Trophoblast cell (in vitro differentiated cells and primary cell): ENCODE results near the gene APOL1.
"Not testable (repeated sequence)": the region's sequence is repeated elsewhere in the genome, so short reads cannot be mapped to it uniquely, and the experiment has no call there.

ENCODE experiments used
- DNase-seq, 2 donors: peaks; one replicate each; pipeline ENCODE4 v3.0.0-alpha.2; 2016
- H2AFZ ChIP-seq: 2 replicates; pipeline ENCODE4 v1.6.1; 2013; ENCODE audit warnings: low read length, moderate library complexity, mild to moderate bottlenecking; ENCODE audit not compliant: insufficient read depth, poor library complexity
- H2AK5ac ChIP-seq: 2 replicates; pipeline ENCODE4 v1.6.1; 2013; ENCODE audit warnings: mild to moderate bottlenecking, low read length
- H2BK120ac ChIP-seq: 2 replicates; pipeline ENCODE4 v1.6.1; 2013; ENCODE audit warnings: low read length, mild to moderate bottlenecking, moderate library complexity; ENCODE audit not compliant: insufficient read depth, poor library complexity
- H2BK12ac ChIP-seq: 2 replicates; pipeline ENCODE4 v1.6.1; 2013; ENCODE audit warnings: mild to moderate bottlenecking, low read length, moderate library complexity
- H2BK5ac ChIP-seq: 2 replicates; pipeline ENCODE4 v1.6.1; 2013; ENCODE audit warnings: low read length, low read depth, moderate library complexity, mild to moderate bottlenecking; ENCODE audit not compliant: poor library complexity
- H3K14ac ChIP-seq: 2 replicates; pipeline ENCODE4 v1.6.1; 2013; ENCODE audit warnings: mild to moderate bottlenecking, low read length
- H3K18ac ChIP-seq: 2 replicates; pipeline ENCODE4 v1.6.1; 2013; ENCODE audit warnings: mild to moderate bottlenecking, low read length
- H3K23ac ChIP-seq: 2 replicates; pipeline ENCODE4 v1.6.1; 2013; ENCODE audit warnings: low read length
- H3K27ac ChIP-seq: 2 replicates; pipeline ENCODE4 v1.5.1; 2013; ENCODE audit warnings: low read depth, mild to moderate bottlenecking, inconsistent platforms, low read length, moderate library complexity
- H3K27me3 ChIP-seq: 2 replicates; pipeline ENCODE4 v1.6.1; 2013; ENCODE audit warnings: inconsistent platforms, mild to moderate bottlenecking, low read length, moderate library complexity; ENCODE audit not compliant: insufficient read depth
- H3K36me3 ChIP-seq, 2 experiments: 1 replicate in 1 of 2; 2 replicates in 1 of 2; pipeline ENCODE4 v1.6.1; 2013; ENCODE audit warnings: low read length in 2 of 2, mild to moderate bottlenecking in 2 of 2, moderate library complexity in 1 of 2; ENCODE audit not compliant: insufficient read depth in 2 of 2, control insufficient read depth in 1 of 2
- H3K4ac ChIP-seq: 2 replicates; pipeline ENCODE4 v1.6.1; 2013; ENCODE audit warnings: low read depth, mild to moderate bottlenecking, low read length, moderate library complexity
- H3K4me1 ChIP-seq, 2 experiments: 1 replicate in 1 of 2; 2 replicates in 1 of 2; pipeline ENCODE4 v1.6.1; 2013; ENCODE audit warnings: low read length in 2 of 2, mild to moderate bottlenecking in 2 of 2, moderate library complexity in 1 of 2; ENCODE audit not compliant: insufficient read depth in 2 of 2, control insufficient read depth in 1 of 2
- H3K4me2 ChIP-seq: 2 replicates; pipeline ENCODE4 v1.6.1; 2013; ENCODE audit warnings: inconsistent platforms, mild to moderate bottlenecking, low read length, moderate library complexity
- H3K4me3 ChIP-seq: 2 replicates; pipeline ENCODE4 v1.5.1; 2013; ENCODE audit warnings: mild to moderate bottlenecking, low read depth, low read length, inconsistent platforms
- H3K79me1 ChIP-seq: one replicate; pipeline ENCODE4 v1.6.1; 2013; ENCODE audit warnings: low read length
- H3K79me2 ChIP-seq: 2 replicates; pipeline ENCODE4 v1.6.1; 2013; ENCODE audit warnings: low read length, mild to moderate bottlenecking; ENCODE audit not compliant: control insufficient read depth, insufficient read depth, poor library complexity
- H3K9ac ChIP-seq: 2 replicates; pipeline ENCODE4 v1.6.1; 2013; ENCODE audit warnings: mild to moderate bottlenecking, low read length
- H3K9me3 ChIP-seq: 2 replicates; pipeline ENCODE4 v1.6.1; 2013; ENCODE audit warnings: low read depth, mild to moderate bottlenecking, control low read depth, inconsistent platforms, low read length; ENCODE audit not compliant: insufficient read depth
- H4K12ac ChIP-seq: 2 replicates; pipeline ENCODE4 v1.6.1; 2013; ENCODE audit warnings: low read depth, mild to moderate bottlenecking, low read length, moderate library complexity
- H4K8ac ChIP-seq: 2 replicates; pipeline ENCODE4 v1.6.1; 2013; ENCODE audit warnings: low read depth, mild to moderate bottlenecking, low read length, moderate library complexity
- H4K91ac ChIP-seq: one replicate; pipeline ENCODE4 v1.6.1; 2013; ENCODE audit warnings: low read depth, mild to moderate bottlenecking, low read length, moderate library complexity
- WGBS: extraction: QIAGEN DNeasy Blood & Tissue Kit; methylation state at CpG from one replicate; pipeline ENCODE4 v1.1.7; 2013; ENCODE audit warnings: missing lambda C conversion rate; ENCODE audit not compliant: insufficient read length, insufficient coverage; ENCODE audit errors: extremely low coverage; 5-methylcytosine and 5-hydroxymethylcytosine counted together

The APOL1 gene

DNA sequence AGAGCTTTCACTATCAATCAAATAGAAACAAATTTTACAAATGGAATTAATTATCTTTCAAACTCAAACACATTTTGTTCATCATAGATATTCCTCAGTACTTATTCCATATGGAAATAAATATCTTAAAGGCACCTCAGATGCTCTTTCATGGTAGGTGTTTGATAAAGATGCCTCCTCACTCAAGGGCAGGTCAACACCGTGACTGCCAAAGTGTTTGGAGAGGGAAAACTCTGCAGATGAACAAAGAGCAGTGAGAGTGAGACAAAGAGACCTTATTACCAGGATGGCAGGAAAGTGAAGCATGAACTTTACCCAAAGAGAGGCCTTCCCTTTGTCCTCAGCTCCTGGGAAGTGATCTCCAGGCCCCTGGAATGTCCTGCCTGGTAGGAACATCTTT, 24.6 kb upstream of the APOL1 start:
- H3K79me1 ChIP-seq, H3K18ac ChIP-seq, H2AK5ac ChIP-seq, H3K9ac ChIP-seq, H3K27me3 ChIP-seq, DNase-seq, H3K4ac ChIP-seq, H3K4me3 ChIP-seq, H4K8ac ChIP-seq, H3K79me2 ChIP-seq, H3K4me2 ChIP-seq, H4K12ac ChIP-seq, H2AFZ ChIP-seq, H2BK5ac ChIP-seq, H3K9me3 ChIP-seq, H3K23ac ChIP-seq, H3K4me1 ChIP-seq, H3K27ac ChIP-seq: not testable (repeated sequence)
- Histone ChIP-seq H2BK120ac (peak overlapping the region; percentile 3), H2BK12ac (peak overlapping the region; percentile 3), H4K91ac (peak overlapping the region; percentile 35), H3K14ac (peak overlapping the region; percentile 4), H3K36me3 (peaks cover 5 to 14% of the 10 kb centered on the region in 2 experiments)
- no CpG with 5 or more reads among the region's 1 CpG for WGBS

DNA sequence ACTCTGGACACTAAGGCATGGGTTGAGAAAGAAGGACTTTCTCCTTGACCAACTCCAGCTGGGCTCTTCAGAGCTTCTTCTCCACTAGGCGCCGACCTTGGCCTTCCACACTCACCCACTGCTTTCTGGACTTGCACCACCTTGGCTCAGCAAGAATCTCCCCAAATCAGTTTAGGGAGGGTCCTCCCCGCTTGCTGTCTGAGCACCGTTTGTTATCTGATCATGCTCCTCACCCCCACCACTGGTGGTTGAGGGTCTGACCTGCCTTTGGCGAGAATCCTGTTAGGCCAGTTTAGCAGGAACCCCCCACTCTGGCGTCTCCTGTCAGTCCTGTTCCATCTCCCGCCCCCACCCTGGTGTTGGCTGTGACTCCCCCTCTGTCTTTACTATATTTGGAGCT, 24.0 kb upstream of the APOL1 start:
- Histone ChIP-seq H2BK12ac (no peak overlapping the region), H3K27ac (peak overlapping the region; percentile 0), H3K4ac (no peak overlapping the region), H2AK5ac (no peak overlapping the region), H3K4me1 (peaks cover 7 to 9% of the 10 kb centered on the region in 2 experiments), H3K79me2 (no peaks in the 10 kb centered on the region), H3K4me3 (no peak overlapping the region), H3K27me3 (no peaks in the 10 kb centered on the region), H3K23ac (no peak overlapping the region), H3K79me1 (no peaks in the 10 kb centered on the region), H3K14ac (peak overlapping the region; percentile 4), H3K9me3 (peaks cover 2% of the 10 kb centered on the region), H2BK5ac (no peak overlapping the region), H3K36me3 (peaks cover 5 to 14% of the 10 kb centered on the region in 2 experiments), H3K4me2 (peak overlapping the region; percentile 30), H3K18ac (peak overlapping the region; percentile 57), H2BK120ac (peak overlapping the region; percentile 3), H4K91ac (no peak overlapping the region), H4K12ac (no peak overlapping the region), H3K9ac (no peak overlapping the region), H4K8ac (no peak overlapping the region), H2AFZ (no peak overlapping the region)
- WGBS, result no CpG with 5 or more reads among the region's 7 CpGs
- no peak for DNase-seq

DNA sequence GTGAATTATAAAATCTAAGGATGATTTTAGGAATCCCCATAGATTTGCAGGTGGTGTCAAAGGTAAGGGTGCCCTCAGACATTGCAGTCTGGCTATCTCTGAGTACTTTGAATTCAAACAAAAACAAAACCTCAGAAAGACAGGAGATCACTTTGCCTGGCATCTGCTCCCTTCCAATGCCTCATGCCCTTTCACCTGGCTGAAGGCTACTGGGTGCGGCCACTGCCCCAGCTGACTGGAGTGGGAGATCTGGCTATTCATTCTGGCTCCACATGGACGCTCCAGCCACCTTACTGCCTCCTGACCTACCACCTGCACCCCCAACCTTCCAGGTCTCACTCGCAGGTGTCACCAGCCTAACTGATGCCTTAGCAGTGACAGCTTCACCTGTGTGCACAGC, 23.3 kb upstream of the APOL1 start:
- not testable (repeated sequence) for H3K4me2 ChIP-seq, H2AK5ac ChIP-seq, H3K14ac ChIP-seq, H3K18ac ChIP-seq, H3K4ac ChIP-seq, H3K27me3 ChIP-seq, H3K9ac ChIP-seq, H2BK5ac ChIP-seq, H3K79me1 ChIP-seq, H2BK120ac ChIP-seq, H3K4me1 ChIP-seq, H4K8ac ChIP-seq, H3K4me3 ChIP-seq, H4K12ac ChIP-seq, H3K23ac ChIP-seq, DNase-seq, H4K91ac ChIP-seq, H3K27ac ChIP-seq, H2AFZ ChIP-seq, H2BK12ac ChIP-seq, H3K79me2 ChIP-seq, H3K9me3 ChIP-seq
- no CpG with 5 or more reads among the region's 3 CpGs for WGBS
- H3K36me3 ChIP-seq, result peaks cover 5 to 14% of the 10 kb centered on the region in 2 experiments

- not testable (repeated sequence) for H3K4me3 ChIP-seq
Measured at GRCh38 chr22:36231051-36231450, 21.9 kb upstream of the APOL1 start.

More at GRCh38 chr22:36231051-36231450, 21.9 kb upstream of the APOL1 start:
- not testable (repeated sequence) for H3K23ac ChIP-seq, H2AK5ac ChIP-seq, H3K27ac ChIP-seq, H2BK12ac ChIP-seq, H4K12ac ChIP-seq, H4K91ac ChIP-seq, H3K27me3 ChIP-seq, H2BK120ac ChIP-seq, H2AFZ ChIP-seq, H3K18ac ChIP-seq, H3K4me2 ChIP-seq, H3K9me3 ChIP-seq, H3K4me1 ChIP-seq, H4K8ac ChIP-seq, H3K9ac ChIP-seq, H3K79me1 ChIP-seq, H3K4ac ChIP-seq, H2BK5ac ChIP-seq, H3K14ac ChIP-seq, DNase-seq, H3K79me2 ChIP-seq
- no CpG with 5 or more reads among the region's 5 CpGs for WGBS
- H3K36me3 ChIP-seq, result peaks cover 5 to 14% of the 10 kb centered on the region in 2 experiments
